SW480 (cell line): ENCODE results near the gene CTNNA3.
A peak's percentile ranks its signal among the peaks of the same experiment; 100 is the strongest.
"Not testable (repeated sequence)": the region's sequence is repeated elsewhere in the genome, so short reads cannot be mapped to it uniquely, and the experiment has no call there.

Experiments used
- DNase-seq: peaks from one replicate; pipeline ENCODE4 v3.0.0-alpha.2; 2016; ENCODE audit warnings: low spot score

The CTNNA3 gene

DNA sequence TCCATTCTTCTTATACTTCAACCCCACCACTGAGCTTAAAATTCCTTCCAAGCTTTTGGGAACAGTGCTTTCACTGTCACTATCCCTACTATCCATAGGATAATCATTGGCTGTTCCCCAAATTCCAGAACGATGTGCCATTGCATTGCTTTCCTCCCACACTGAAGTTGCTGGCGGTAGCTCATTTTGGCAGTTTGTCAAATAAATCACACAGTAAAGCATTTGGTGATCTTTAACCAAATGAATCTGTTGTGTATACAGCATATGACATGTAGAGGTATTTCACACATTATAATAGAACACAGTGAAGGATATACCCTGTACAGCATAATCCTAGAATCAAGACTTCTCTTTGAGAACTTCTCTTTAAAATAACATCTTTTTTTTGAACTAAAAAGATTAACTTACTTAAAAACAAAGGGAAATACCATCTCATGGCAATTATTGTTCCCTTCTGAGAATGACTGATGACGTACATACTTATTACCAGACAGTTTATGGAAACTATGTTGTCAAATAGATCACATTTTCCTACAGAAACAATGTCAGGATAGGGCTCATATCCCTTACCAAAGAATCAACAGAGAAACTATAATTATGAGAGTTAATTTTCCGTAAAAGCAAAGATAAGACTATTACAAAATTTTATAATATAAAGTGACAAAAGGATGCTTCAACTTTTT lies 93.6 kb downstream of the CTNNA3 start:
- peak; percentile 4 for DNase-seq

DNA sequence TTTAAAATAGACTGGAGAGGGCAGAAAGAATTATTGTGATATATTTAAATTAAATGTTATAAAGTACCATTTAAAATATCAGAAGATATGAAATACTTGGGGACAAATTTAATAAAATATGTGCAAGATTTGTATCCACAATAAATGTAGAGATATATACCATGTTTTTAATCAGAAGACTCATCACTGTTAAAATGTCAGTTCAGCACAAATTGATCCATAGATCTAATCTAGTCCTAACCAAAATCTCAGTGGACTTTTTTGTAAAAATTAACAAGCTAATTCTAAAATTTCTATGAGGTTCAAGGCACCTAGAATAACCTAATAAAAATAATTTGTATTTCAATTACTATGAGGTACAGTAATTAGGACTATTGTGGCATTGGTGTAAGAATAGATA lies 96.4 kb downstream of the CTNNA3 start:
- no peak for DNase-seq

DNA sequence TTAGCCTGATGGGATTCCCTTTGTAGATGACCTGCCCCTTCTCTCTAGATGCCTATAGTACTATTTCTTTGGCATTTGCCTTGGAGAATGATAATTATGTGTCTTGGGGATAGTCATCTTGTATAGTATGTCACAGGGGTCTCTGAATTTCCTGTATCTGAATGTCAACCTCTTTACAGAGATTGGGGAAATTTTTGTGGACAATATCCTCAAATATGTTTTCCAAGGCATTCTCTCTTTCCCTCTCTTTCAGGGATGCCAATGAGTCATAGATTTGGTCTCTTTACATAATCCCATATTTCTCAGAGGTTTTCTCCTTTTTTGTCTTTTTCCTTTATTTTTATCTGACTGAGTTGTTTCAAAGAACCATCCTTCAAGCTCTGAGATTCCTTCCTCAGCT lies 99.4 kb downstream of the CTNNA3 start:
- DNase-seq = no peak

DNA sequence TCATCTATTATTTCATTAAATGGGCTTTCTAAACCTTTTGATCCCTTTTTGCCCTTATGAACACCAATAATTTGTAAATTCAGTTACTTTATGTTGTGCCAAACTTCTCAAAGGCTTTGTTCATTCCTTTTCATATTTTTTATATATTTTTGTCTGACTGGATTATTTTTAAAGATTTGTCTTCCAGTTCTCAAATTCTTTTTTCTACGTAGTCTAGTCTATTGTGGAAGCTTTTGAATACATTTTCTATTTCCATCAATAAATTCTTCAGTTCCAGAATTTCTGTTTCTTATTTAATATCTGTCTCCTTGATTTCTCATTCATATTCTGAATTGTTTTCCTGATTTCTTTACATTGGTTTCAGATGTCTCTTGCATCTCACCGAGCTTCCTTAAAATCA lies 108.2 kb downstream of the CTNNA3 start:
- no peak for DNase-seq

DNA sequence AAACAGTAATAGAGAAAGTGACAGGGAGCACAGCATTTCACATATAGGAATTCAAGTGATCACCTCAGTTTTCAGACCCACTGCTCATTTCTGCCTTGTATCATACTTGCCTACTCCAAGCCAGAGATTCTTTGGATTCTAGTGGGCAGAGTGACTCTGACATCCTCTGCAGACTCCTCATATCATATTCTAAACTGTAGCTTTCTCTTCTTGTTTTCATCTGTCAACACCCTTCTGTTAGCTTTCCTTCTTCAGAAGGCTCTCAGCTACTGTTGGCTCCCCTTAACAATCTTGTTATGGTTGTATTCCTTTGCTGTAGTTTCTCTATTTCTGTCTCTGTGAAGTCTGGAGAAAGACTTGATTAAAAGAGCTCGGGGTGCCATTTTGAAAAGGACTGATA lies 120.5 kb downstream of the CTNNA3 start:
- no peak for DNase-seq

DNA sequence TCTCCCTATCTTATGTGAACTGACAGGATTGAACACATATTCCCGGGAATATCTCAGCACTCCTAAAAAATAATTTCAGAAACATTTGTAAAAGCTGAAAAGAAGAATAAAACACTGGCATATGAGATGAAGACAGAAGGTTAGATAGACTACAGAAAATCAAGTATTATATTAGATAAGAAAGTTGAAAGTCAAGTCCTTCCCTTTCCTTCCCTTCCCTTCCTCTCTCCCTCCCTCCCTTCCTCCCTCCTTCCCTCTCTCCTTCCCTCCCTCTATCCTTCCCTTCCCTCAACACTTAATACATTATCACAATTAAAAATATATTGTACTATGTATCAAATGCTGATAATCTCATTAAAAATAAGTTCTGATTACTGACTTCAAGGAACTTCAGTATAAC lies 122.5 kb downstream of the CTNNA3 start:
- DNase-seq = no peak

DNA sequence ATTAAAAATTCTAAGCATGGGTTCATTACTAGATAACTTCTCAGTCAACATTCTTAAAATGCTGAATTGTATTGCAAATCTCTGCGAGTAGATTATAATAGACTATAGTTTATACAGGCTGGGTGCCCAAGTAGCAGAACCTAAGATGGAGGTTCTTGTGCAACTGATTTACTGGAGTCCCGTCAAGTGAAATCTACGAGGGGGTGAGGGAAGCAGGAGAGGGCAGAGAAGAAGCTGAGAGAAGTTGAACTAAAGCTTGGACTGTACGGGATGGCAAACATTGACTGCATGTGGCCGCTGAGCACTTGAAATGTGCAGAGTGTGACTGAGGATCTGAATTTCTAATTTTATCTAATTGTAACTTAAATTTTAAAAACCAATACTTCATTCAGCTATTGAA lies 124.5 kb downstream of the CTNNA3 start:
- no peak for DNase-seq

DNA sequence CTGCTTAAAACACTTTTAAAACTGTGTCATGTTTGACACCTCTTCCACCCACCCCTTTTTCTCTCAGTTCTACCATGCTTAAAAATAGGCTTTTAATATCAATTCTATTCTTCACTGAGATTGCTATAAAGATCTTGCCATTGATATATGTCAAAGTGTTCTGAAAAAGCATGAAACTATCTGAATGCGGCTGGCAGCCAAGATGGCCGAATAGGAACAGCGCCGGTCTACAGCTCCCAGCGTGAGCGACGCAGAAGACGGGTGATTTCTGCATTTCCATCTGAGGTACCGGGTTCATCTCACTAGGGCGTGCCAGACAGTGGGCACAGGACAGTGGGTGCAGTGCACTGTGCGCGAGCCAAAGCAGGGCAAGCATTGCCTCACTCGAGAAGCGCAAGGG lies 137.7 kb downstream of the CTNNA3 start:
- DNase-seq = not testable (repeated sequence)

DNA sequence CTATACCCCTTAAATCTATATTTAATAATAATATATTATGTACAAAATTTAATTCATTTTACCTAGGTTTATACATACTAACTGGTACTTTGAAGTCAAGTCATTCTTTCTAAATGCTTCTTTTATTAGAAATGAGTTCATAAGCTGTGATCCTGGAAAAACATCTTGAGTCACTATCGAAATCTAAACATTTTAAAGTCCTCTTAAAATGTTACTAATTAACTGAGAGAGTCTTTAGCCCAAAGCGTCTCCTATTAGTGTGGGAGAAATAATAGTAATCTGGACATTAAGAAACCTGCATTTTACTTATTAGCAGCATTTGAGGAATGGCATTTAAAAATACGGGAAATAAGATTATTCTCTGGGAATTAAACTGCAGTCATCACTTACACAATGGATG lies 142.7 kb downstream of the CTNNA3 start:
- DNase-seq = no peak

DNA sequence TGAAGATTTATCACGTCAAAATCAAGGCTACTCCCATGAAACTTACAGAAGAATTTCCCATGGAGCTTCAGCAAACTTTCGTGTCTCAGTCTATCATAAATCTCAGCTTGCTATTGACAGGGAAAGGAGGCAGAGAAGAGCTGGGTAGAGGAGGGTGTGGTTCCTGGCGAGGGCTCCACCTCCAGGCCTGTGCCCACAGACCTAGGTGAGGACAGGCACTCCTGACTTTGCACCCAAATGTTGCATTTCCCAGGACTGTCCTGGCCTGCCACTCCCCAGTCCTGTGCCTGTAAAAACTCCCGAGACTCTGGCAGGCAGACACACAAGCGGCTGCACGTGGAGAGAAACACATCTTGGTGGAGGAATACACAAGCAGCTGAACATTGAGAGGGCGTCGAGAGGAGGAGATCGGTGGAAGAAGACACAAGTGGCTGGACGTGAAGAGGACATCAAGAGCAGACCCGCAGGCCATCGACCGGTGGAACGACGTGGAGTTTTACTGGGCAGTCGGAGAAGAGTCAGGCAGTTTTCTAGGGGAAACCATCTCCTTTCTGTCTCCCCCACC lies 145.1 kb downstream of the CTNNA3 start:
- no peak for DNase-seq

DNA sequence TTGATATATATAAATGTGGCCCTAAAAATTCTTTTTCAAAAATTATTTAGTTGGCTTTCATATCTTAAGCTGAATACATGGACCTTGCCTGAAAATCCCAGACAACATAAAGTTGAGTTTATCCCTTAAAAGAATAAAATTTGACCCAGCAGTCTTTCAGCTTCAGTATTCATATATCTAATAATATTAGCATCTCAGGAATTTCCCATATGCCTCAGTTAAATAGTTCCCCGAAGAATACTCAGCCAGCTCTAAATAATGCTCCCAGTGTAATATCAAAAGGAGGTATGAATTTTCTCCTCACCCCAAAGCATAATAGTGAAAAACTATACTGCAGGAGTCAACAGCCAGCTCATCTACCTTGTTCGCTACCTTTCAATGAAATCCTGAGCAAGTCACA lies 145.9 kb downstream of the CTNNA3 start:
- no peak for DNase-seq

DNA sequence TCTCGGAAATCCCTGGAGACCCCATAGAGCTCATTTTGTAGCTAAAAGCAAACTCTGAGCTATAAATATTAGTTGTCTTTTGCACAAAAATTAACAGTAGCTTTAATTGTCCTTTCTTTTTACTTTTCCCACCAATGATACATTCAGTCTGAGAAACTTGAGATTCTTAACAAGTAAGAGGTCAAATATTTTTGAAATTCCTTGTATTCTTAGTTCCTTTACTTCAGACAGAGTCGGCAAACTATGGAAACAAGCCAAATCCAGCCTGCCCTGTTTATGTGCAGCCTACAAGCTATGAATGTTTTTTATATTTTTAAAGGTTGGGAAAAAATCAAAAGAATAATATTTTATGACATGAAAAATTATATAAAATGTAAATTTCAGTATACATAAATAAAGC lies 146.6 kb downstream of the CTNNA3 start:
- no peak for DNase-seq

DNA sequence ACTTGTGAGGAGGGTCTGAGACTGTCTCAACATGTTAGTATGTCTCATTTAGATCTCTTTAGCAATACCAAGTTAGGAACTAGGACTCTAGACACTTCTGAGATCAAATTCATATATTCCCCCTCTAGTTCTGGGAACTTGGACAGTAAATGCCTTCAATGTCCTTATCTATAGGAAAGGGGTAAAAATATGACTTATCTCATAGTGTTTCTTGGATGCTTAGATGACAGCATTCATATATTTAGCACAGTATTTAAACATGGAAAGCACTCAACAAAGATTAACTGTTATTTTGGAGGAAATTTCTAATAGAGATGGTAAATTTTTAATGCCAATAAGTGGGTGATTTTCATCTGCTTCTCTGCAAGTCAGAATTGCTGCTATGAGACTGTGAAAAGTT lies 154.6 kb downstream of the CTNNA3 start:
- DNase-seq = no peak

DNA sequence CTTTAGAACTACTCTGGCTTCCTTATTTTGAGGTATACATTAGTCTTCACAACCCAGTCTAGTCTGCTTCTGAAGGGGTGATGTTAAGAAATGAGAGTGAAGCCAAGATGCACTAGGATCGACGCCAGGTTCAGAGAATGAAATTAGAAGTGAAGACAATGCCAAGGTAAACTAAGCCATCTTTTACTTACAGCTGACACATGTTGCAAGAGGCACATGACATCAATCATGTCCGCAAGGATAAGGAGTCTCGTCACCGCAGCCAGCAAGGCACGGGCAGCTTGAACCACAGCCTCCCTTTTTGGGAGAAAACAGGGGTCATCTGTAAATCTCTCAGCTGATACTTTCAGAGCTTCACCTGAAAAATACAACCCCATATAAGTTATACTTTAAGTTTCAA lies 156.7 kb downstream of the CTNNA3 start:
- no peak for DNase-seq

DNA sequence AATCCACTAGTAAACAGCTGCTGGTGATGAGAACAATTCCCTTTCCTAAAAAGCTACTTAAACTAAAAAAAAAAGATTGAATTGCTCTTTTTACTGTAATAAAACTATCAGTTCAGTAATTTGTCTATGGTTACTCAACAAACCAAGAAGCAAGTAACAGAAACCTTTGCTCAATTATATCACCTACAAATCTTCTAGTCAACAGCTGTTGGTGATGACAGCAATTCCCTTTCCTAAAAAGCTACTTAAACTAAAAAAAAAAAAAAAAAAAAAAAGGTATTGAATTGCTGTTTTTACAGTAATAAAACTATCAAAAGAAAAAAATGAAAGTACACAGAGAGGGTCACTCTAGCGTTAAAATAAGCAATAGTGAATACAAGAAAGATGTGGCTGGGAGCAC lies 158.1 kb downstream of the CTNNA3 start:
- no peak for DNase-seq

DNA sequence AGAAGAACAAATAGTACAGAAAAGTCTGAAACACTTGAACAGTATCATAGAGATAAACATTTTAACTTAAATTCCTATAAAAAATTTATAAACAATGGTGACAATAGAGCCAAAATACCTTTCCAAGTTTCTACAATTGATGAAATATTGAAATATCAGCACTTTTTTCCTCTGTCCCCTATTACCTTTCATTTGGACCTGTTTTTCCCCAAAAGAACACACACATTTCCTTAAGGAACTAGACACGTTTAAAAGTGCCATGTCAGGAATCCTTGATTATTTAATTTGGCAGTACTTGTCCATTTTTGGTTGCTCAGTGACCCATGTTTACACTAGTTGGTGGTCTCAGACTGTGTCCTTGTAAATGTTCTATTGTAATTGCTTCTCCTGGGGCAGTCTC lies 162.6 kb downstream of the CTNNA3 start:
- DNase-seq = no peak

DNA sequence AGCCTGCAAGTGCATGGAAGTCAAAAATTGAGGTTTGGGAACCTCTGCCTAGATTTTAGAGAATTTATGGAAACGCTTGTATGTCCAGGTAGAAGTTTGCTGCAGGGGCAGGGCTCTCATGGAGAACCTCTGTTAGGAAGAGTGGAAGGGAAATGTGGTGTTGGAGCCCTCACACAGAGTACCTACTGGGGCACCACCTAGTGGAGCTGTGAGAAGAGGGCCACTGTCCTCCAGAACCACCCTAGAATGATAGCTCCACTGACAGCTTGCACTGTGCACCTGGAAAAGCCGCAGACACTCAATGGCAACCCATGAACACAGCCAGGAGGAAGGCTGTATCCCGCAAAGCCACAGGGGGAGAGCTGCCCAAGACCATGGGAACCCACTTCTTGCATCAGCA lies 165.0 kb downstream of the CTNNA3 start:
- not testable (repeated sequence) for DNase-seq

DNA sequence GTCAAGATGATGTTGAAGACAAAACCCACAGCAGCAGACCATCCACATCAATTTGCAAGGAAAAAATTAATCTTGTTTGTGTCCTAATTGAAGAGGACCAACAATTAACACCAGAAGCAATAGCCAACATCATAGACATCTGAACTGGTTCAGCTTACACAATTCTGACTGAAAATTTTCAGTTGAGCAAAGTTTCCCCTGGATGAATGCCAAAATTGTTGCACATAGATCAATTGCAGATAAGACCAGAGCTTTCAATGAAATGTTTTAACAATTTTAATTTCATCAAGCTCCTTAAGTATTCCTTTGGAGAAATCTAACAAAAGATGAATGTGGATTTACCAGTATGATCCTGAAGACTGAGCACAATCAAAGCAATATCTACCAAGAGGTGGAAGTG lies 168.6 kb downstream of the CTNNA3 start:
- no peak for DNase-seq

DNA sequence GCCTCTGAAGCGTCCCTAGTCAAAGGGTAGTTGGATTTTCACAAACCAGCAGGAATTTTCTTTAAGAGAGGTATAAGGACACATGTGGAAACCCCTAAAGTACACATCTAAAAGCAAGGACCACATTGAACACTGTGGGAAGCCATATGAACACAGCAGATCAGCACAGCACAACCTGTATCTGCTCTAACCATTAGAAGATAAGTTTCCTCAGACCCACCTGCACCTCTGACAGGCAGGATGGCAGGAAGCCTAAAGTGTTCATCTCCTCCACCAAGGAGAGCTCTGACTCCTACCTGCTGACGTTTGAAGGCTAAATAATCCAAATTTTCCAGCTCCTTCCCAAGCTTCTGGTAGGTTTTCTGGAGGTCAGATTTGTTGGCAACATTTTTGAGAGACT lies 174.4 kb downstream of the CTNNA3 start:
- no peak for DNase-seq

DNA sequence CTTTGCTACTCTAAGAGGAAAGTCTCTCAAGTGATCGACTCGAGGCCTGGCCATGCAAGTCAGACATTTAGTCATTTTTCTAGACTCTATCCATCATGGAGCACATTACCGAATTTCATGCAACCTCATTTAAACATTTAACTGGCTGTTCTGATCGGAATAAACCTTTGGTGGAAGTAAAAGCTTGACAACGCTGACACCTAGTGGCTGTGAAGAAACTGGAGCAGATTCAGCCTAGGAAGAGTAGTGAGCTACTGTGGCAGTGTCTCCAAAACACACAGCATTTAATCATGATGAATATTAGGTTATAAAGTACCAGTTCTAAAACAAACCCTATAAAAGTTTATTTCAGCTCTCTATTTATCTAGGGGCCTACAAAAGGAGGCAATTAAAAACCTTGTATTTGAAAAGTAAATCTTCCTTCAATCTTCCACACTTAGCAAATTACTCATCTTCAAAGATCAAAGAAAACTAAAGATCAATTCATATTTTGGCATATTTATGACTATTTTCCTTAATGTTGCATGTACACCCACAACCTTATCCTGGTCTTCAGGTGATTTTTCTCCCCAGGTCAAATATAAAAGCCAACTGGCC lies 175.0 kb downstream of the CTNNA3 start:
- DNase-seq = peak; percentile 62

DNA sequence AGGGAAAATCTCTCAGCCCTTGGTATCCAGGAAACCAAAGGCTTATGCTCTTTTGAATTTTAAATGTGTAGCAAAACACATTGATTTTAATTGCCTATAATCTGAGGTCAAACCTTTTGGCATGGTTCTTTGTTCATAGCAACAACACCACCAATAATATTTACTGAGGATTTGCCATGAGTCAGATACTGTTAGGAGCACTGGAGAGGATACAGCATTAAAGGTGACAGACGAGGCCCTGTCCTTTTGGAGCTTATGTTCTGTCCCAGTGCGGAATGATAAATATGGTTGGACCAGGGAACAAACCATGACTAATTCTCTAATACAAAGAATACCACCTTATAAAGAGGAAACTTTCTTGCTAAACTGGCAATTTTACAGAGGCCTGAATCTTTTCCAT lies 176.6 kb downstream of the CTNNA3 start:
- DNase-seq = no peak

DNA sequence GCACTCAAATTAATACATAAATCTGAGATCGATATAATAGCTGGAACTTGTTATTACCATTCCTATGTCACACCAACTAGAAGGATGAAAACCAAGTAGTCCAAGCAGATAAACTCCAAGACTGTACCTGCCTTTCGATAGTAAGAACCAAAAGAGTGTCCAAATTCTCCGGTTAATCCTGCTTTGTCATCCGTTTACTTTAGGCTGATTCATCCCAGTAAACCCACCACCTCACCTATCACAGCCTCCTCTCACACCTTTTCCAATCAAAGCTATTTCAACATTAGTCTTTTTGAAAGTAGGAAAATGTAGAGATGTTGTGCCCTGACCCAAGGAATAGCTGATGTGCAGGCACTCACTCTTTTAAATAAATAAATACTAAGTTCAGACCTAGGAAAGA lies 177.2 kb downstream of the CTNNA3 start:
- no peak for DNase-seq

DNA sequence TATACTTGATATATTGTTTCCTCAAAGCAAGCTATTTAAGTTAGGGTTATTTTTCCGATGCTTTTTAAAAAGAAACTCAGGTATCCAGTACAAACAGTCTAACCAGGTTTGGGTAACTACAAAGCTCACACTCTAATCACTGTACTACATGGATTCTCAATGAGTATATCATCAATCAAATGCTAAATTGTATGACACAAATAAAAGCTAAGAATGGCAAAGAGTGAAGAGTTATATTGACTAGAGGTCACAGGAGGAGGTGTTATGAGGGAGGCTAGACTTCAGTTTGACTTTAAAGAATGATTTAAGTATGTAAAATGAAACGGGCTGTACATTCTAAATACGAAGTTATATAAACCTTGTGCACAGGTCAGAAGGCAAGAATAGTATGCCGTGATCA lies 178.0 kb downstream of the CTNNA3 start:
- no peak for DNase-seq

DNA sequence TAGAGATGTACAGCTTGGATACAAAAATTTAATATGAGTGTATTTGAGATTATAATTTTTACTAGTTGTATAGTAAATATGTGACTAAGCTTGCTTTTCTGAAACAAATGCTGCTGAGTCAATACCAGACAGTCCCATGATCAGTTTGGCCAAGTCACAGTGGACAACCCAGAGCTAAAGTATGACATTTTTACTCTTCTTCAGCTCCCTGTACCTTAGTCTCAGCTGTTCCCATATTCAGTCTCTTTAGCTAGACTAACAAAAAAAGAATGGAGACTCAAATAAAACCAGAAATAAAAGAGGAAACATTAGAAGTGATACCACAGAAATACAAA lies 189.3 kb downstream of the CTNNA3 start:
- DNase-seq = no peak
